ENCODE results near the gene EFNA2.
"Not testable (repeated sequence)": the region's sequence is repeated elsewhere in the genome, so short reads cannot be mapped to it uniquely, and the experiment has no call there.

The EFNA2 gene

GRCh38 chr19:1322198-1322981 lies 36.7 kb downstream of the EFNA2 start:
- no peak for DNase-seq

- no peak for DNase-seq
These were observed 38.7 kb downstream of the EFNA2 start for GRCh38 chr19:1324249-1324805.

- no peak for DNase-seq
These were observed 39.3 kb downstream of the EFNA2 start for GRCh38 chr19:1324806-1325567.

- DNase-seq: no peak
These were observed 40.1 kb downstream of the EFNA2 start for GRCh38 chr19:1325568-1326294.

- no peak for DNase-seq
These were observed 41.5 kb downstream of the EFNA2 start for GRCh38 chr19:1327125-1327524.

- not testable (repeated sequence) for DNase-seq
These were observed 46.5 kb downstream of the EFNA2 start for GRCh38 chr19:1332208-1332607.

- DNase-seq: no peak
These were observed 50.5 kb downstream of the EFNA2 start for GRCh38 chr19:1336079-1336684.

- DNase-seq: no peak
These were observed 55.2 kb downstream of the EFNA2 start for GRCh38 chr19:1340681-1341469.

GRCh38 chr19:1343041-1343440 lies 57.4 kb downstream of the EFNA2 start:
- no peak for DNase-seq

- DNase-seq: no peak
These were observed 63.5 kb downstream of the EFNA2 start for GRCh38 chr19:1349211-1349610.

- DNase-seq: no peak
These were observed 65.2 kb downstream of the EFNA2 start for GRCh38 chr19:1350867-1351266.

Measured in activated gamma-delta T cell treated with Interleukin-2 at 50 U/mL for 16 hours (primary cell).